Brain microvascular endothelial cell (primary cell): ENCODE data around the gene DAB1.

ENCODE experiments used
- DNase-seq: peaks from one replicate; pipeline ENCODE4 v3.0.0-alpha.2; 2020
- H3K27ac ChIP-seq: fragments of 250-450 bp; sonication (Bioruptor Pico); 2 replicates; pipeline ENCODE4 v1.5.1; 2020; ENCODE audit warnings: mild to moderate bottlenecking, moderate library complexity
- H3K27me3 ChIP-seq: fragments of 250-450 bp; sonication (Bioruptor Pico); replicated peaks from 2 replicates; pipeline ENCODE4 v1.5.1; 2020; ENCODE audit warnings: mild to moderate bottlenecking
- H3K36me3 ChIP-seq: fragments of 250-450 bp; sonication (Bioruptor Pico); replicated peaks from 2 replicates; pipeline ENCODE4 v1.5.1; 2020; ENCODE audit warnings: mild to moderate bottlenecking
- H3K4me3 ChIP-seq: 2 replicates; pipeline ENCODE4 v1.5.1; 2011; ENCODE audit warnings: low read depth, mild to moderate bottlenecking, control low read depth, low read length, moderate library complexity
- in situ Hi-C: cut with HindIII; loops from 2 replicates; pipeline ENCODE4 v1.10.0; 2017; ENCODE audit warnings: low sequenced_read_pairs, low pct_ligation_motif_present
- TF ChIP-seq, protein P1 (sequence below): IDR thresholded peaks from 2 replicates; pipeline ENCODE4 v1.5.1; 2011; ENCODE audit warnings: low read depth, mild to moderate bottlenecking, moderate library complexity, low read length, control low read depth, inconsistent platforms; ENCODE audit errors: missing control alignments

The DAB1 gene

DNA sequence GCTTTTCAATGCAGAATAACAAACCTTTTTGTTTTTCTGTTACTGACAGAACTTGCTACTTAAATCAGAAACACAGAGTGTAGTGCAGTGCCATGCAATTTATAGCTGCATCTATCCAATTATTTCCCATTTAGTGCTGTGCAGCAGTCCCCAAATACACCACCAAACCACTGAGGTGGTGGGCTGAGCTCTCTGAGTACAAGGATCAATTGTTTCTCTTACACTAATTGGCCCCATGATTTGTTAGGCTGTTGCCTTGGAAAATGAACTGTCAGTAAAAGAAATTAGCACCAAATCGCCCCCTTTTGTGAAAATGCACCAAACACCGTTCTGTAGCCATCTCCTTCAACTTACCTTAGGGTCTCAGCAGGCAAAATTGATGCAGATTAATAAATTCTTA, 339.2 kb downstream of the DAB1 start:
- TF ChIP-seq, protein P1, sequence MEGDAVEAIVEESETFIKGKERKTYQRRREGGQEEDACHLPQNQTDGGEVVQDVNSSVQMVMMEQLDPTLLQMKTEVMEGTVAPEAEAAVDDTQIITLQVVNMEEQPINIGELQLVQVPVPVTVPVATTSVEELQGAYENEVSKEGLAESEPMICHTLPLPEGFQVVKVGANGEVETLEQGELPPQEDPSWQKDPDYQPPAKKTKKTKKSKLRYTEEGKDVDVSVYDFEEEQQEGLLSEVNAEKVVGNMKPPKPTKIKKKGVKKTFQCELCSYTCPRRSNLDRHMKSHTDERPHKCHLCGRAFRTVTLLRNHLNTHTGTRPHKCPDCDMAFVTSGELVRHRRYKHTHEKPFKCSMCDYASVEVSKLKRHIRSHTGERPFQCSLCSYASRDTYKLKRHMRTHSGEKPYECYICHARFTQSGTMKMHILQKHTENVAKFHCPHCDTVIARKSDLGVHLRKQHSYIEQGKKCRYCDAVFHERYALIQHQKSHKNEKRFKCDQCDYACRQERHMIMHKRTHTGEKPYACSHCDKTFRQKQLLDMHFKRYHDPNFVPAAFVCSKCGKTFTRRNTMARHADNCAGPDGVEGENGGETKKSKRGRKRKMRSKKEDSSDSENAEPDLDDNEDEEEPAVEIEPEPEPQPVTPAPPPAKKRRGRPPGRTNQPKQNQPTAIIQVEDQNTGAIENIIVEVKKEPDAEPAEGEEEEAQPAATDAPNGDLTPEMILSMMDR = no peak
- in situ Hi-C loops = no loop called here
- Histone ChIP-seq H3K27ac (no peak overlapping the region), H3K36me3 (no peaks in the 10 kb centered on the region), H3K27me3 (no peaks in the 10 kb centered on the region), H3K4me3 (no peak overlapping the region)
- no peak for DNase-seq

DNA sequence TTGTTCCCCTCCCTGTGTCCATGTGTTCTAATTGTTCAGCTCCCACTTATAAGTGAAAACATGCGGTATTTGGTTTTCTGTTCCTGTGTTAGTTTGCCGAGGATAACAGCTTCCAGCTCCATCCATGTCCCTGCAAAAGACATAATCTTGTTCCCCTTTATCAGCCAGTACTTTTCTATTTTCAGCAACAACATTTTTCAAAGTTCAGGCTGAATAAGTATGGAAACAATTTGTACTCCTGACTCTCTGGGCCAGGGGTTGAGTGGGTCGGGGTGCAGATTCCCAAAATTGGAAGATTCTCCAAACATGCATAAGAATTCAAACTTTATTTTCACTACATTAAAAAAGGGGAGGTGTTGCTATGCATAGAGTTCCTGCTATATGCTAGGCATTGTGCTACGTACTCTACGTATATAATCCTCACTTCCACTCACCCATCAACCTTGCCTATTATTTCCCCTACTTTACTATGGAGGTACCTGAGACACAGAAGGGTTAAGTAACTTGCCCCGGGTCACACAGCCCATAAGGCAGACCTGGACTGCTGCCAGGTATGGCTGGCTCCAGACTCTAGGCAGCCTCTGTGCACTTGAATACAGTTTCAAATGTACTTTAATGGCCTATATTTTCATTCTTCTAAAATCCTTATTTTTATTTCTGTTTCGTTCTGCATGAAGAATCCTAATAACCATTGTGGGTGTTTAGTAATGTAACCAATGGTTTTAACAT, 341.0 kb downstream of the DAB1 start:
- no peaks in the 10 kb centered on the region for H3K36me3 ChIP-seq
- in situ Hi-C loops = no loop called here

DNA sequence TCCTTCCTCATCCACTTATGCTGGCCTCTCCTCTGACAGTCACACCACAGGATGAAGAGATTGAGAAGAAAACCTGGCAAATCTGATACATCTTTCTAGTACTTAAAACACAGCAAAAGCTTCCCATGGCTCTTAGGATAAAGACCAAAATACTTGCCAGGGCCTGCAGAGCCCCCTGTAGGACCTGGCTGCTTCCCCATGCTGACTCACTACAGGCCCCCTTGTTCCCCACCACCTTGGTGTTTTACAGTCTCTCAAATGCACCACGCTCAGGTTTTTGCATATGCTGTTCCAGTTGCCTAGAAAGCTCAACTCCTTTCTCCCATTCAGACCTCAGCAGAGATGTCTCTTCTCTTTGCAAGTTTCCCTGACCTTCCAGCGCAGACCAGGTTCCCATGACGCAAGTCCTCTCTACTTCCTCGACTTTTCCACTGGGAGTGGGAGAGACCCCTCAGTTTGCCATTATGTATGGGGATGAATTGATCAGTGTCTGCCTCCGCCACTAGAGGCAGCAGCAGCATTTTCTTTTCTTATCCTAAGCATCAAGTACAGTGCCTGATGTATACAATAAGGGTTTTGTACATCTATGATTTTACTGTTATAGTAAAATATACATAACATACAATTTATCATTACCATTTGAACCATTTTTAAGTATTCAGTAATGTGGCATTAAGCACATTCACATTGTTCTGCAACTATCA, 344.3 kb downstream of the DAB1 start:
- no peak for DNase-seq
- no peak overlapping the region for H3K27ac ChIP-seq
- TF ChIP-seq, protein P1 = peak; percentile 46
- no peaks in the 10 kb centered on the region for H3K27me3 ChIP-seq
- in situ Hi-C loops = no loop called here
- H3K4me3 ChIP-seq = no peak overlapping the region
- no peaks in the 10 kb centered on the region for H3K36me3 ChIP-seq

More for the DNA sequence above, 341.0 kb downstream of the DAB1 start:
- H3K27me3 ChIP-seq = no peaks in the 10 kb centered on the region
- no peak overlapping the region for H3K27ac ChIP-seq
- TF ChIP-seq, protein P1 = no peak
- no peak for DNase-seq
- H3K4me3 ChIP-seq = no peak overlapping the region

DNA sequence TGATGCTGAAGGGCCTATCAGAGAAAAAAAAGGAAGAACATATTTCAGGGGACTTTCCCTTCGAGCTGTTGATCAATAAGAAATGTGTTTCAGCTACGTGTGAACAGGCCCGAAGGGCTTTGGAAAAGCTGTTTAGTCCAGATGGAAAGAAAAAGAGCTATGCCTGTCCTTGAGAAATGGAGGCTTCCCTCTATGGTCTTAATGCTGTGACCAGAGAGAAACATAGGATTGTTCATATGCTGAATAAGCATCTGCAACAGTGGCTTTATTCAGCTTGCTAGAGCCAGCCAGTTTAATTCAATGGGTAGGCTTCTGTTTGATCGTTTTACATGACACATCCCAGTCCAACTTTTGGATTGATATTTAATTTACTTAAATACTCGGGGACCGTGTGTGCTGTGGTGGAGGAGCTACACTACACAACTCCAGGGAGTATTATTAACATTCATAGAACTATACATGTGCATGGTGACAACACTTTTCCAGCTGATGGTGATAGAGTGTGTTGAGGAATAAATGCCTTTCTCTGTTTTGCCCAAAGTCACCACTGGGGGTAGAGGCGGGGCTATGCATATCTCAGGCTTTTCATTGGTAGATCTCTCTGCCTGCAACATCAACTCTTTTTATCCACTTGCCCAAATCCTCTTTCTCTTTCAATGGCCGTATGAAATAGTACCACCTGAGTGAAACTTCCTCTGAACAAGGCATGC, 351.3 kb downstream of the DAB1 start:
- TF ChIP-seq, protein P1 = peak; percentile 20
- Histone ChIP-seq H3K36me3 (no peaks in the 10 kb centered on the region), H3K27ac (no peak overlapping the region), H3K27me3 (no peaks in the 10 kb centered on the region), H3K4me3 (no peak overlapping the region)
- no peak for DNase-seq
- in situ Hi-C loops = no loop called here

DNA sequence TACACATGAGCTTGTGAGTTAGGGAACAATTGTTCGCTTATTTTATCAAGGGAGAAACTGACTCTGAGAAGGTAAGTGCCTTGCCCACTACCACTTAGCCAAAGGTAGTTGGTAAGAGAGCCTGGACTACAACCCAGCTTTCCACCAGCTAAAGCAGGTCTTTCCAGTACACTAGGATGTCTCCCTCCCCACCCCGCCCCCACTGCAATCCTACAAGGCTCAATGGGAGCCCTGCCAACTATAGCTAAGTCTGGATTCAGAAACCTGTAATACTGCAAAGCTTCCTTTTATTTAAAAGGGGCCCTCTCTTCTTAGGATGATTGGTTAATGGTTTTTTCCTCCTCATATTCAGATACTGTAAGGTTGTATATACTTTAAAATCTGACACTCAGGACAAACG, 356.0 kb downstream of the DAB1 start:
- no peak for DNase-seq
- Histone ChIP-seq H3K27ac (no peak overlapping the region), H3K27me3 (no peaks in the 10 kb centered on the region), H3K4me3 (no peak overlapping the region), H3K36me3 (no peaks in the 10 kb centered on the region)
- TF ChIP-seq, protein P1 = no peak
- in situ Hi-C loops = no loop called here
